GM23248 (cell line): Measurements from ENCODE around the gene ZDHHC16. TPM values are rescaled to one million over a fixed set of nuclear protein-coding genes. Genes with fewer than 3 reads are reported as not detected.

Source experiments
- DNase-seq: peaks from one replicate; pipeline ENCODE4 v3.0.0-alpha.2; 2015
- H2AFZ ChIP-seq: fragments of 200-600 bp; sonication (generic); 2 replicates; pipeline ENCODE4 v1.6.1; 2016; ENCODE audit warnings: antibody characterized with exemption
- H3F3A ChIP-seq: fragments of 200-600 bp; sonication (generic); 2 replicates; pipeline ENCODE4 v1.6.1; 2016; ENCODE audit warnings: mild to moderate bottlenecking, antibody characterized with exemption, mixed run types; ENCODE audit not compliant: insufficient read depth
- H3K27ac ChIP-seq: fragments of 200-600 bp; sonication (generic); 2 replicates; pipeline ENCODE4 v1.5.1; 2016; ENCODE audit warnings: mild to moderate bottlenecking
- H3K27me3 ChIP-seq: fragments of 200-600 bp; sonication (generic); replicated peaks from 2 replicates; pipeline ENCODE4 v1.6.1; 2016; ENCODE audit warnings: mild to moderate bottlenecking; ENCODE audit not compliant: insufficient read depth
- H3K36me3 ChIP-seq: fragments of 200-600 bp; sonication (generic); 2 replicates; pipeline ENCODE4 v1.6.1; 2016; ENCODE audit warnings: low read depth, mild to moderate bottlenecking
- H3K4me1 ChIP-seq: fragments of 200-600 bp; sonication (generic); 2 replicates; pipeline ENCODE4 v1.6.1; 2016; ENCODE audit warnings: mild to moderate bottlenecking; ENCODE audit not compliant: insufficient read depth
- H3K4me2 ChIP-seq: fragments of 200-600 bp; sonication (generic); one replicate; pipeline ENCODE4 v1.6.1; 2016; ENCODE audit warnings: mild to moderate bottlenecking; ENCODE audit not compliant: unreplicated experiment
- H3K4me3 ChIP-seq: fragments of 200-600 bp; sonication (generic); 2 replicates; pipeline ENCODE4 v1.5.1; 2016; ENCODE audit warnings: mild to moderate bottlenecking
- H3K79me2 ChIP-seq: fragments of 200-600 bp; sonication (generic); 2 replicates; pipeline ENCODE4 v1.6.1; 2016; ENCODE audit warnings: mild to moderate bottlenecking; ENCODE audit not compliant: insufficient read depth
- H3K9ac ChIP-seq: fragments of 200-600 bp; sonication (generic); 2 replicates; pipeline ENCODE4 v1.6.1; 2016; ENCODE audit warnings: mild to moderate bottlenecking
- H3K9me2 ChIP-seq: fragments of 200-600 bp; sonication (generic); 2 replicates; pipeline ENCODE4 v1.6.1; 2016; ENCODE audit warnings: mixed run types, mild to moderate bottlenecking, moderate library complexity; ENCODE audit not compliant: insufficient read depth
- H3K9me3 ChIP-seq: fragments of 200-600 bp; sonication (generic); one replicate; pipeline ENCODE4 v1.6.1; 2017; ENCODE audit warnings: low read depth
- H4K20me1 ChIP-seq: fragments of 200-600 bp; sonication (generic); 2 replicates; pipeline ENCODE4 v1.6.0; 2016; ENCODE audit not compliant: insufficient read depth
- EZH2 ChIP-seq: fragments of 200-600 bp; sonication (generic); IDR thresholded peaks from 2 replicates; pipeline ENCODE4 v1.6.1; 2018; ENCODE audit warnings: antibody characterized with exemption, mild to moderate bottlenecking; ENCODE audit not compliant: insufficient read depth, poor library complexity, severe bottlenecking
- EZH2phosphoT487 ChIP-seq: fragments of 200-600 bp; sonication (generic); IDR thresholded peaks from 2 replicates; pipeline ENCODE4 v1.6.1; 2018; ENCODE audit warnings: antibody characterized with exemption, moderate library complexity, mild to moderate bottlenecking, low read depth; ENCODE audit not compliant: insufficient read depth
- WGBS, 2 experiments: methylation state at CpG; one replicate each; pipeline ENCODE4 v1.1.6; 2015 to 2017; ENCODE audit warnings: low lambda C conversion rate in 2 of 2, low coverage in 1 of 2; ENCODE audit errors: missing lambda C conversion rate in 2 of 2; 5-methylcytosine and 5-hydroxymethylcytosine counted together
- in situ Hi-C: fragments of 300-500 bp; cut with MboI; formaldehyde crosslinking; loops from 2 replicates; pipeline ENCODE4 v1.15.0; 2020
- polyA plus RNA-seq: library from polyadenylated mRNA; unstranded; fragments of >200 nt; fragmentation: Nextera tagmentation; extraction: Ambion mirVana; gene quantifications from 2 replicates; pipeline ENCODE4 v1.2.1, GENCODE V29; 2016
- total RNA-seq: library from RNA; depleted of rRNA; stranded (reverse); fragments of >200 nt; shearing (Covaris generic); gene quantifications from 2 replicates; pipeline ENCODE4 v1.2.3, GENCODE V29; 2014

Gene ZDHHC16
- total and polyA plus RNA-seq, 2 experiments from 2014 or later = 68.2 to 69.1 TPM

- Histone ChIP-seq H3K4me3 (no peak overlapping the region), H3K9ac (no peak overlapping the region), H3K79me2 (peaks cover 45% of the 10 kb centered on the region), H3K4me1 (0 out of 2 replicates have a peak, but pooled peaks cover under 1% of the 10 kb centered on the region), H3K36me3 (peaks cover 69% of the 10 kb centered on the region), H3K27ac (peak overlapping the region; percentile 32), H3K27me3 (no peaks in the 10 kb centered on the region), H3K9me3 (no peaks in the 10 kb centered on the region), H2AFZ (no peak overlapping the region), H3F3A (peaks cover 49% of the 10 kb centered on the region), H3K9me2 (no peaks in the 10 kb centered on the region), H4K20me1 (no peaks in the 10 kb centered on the region), H3K4me2 (no peak overlapping the region)
- TF ChIP-seq EZH2phosphoT487 = no peak
- TF ChIP-seq EZH2 = no peak
- 49 to 53% methylated on average over 5 of the region's 5 CpGs for WGBS, 2 experiments
- in situ Hi-C loops = no loop called here
- DNase-seq = no peak
Measured at GRCh38 chr10:97456034-97456685, 10.2 kb downstream of the ZDHHC16 start.

DNA sequence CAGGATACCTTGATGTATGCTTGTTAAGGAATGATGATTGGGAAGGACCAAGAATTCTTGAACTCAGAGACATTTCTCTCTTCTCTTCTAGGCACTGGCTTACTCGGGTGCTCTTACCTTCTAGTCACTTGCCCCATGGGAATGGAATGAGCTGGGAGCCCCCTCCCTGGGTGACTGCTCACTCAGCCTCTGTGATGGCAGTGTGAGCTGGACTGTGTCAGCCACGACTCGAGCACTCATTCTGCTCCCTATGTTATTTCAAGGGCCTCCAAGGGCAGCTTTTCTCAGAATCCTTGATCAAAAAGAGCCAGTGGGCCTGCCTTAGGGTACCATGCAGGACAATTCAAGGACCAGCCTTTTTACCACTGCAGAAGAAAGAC is 10.7 kb downstream of the ZDHHC16 start:
- Histone ChIP-seq H2AFZ (no peak overlapping the region), H3K9ac (no peak overlapping the region), H3K9me2 (no peaks in the 10 kb centered on the region), H3K36me3 (peaks cover 69% of the 10 kb centered on the region), H3K4me3 (no peak overlapping the region), H3K27ac (peak overlapping the region; percentile 32; the same call in 1 of the 2 replicates), H3K4me2 (no peak overlapping the region), H3K79me2 (peaks cover 40% of the 10 kb centered on the region), H4K20me1 (no peaks in the 10 kb centered on the region), H3K4me1 (no peaks in the 10 kb centered on the region), H3K9me3 (no peaks in the 10 kb centered on the region), H3K27me3 (no peaks in the 10 kb centered on the region), H3F3A (peaks cover 49% of the 10 kb centered on the region)
- WGBS, 2 experiments = 41 to 42% methylated on average over 3 of the region's 3 CpGs
- in situ Hi-C loops = no loop called here
- TF ChIP-seq EZH2phosphoT487 (no peak), EZH2 (no peak)
- no peak for DNase-seq

GRCh38 chr10:97459111-97459510 is 13.1 kb downstream of the ZDHHC16 start:
- no peak overlapping the region for H2AFZ ChIP-seq
- H3K79me2 ChIP-seq = peaks cover 19% of the 10 kb centered on the region
- no peak overlapping the region for H3K27ac ChIP-seq
- no peaks in the 10 kb centered on the region for H3K9me2 ChIP-seq
- H3K9ac ChIP-seq = no peak overlapping the region
- H3K4me2 ChIP-seq = no peak overlapping the region
- peaks cover 61% of the 10 kb centered on the region for H3K36me3 ChIP-seq
- H3K27me3 ChIP-seq = no peaks in the 10 kb centered on the region
- H4K20me1 ChIP-seq = 0 out of 2 replicates have a peak, but pooled peaks cover 3% of the 10 kb centered on the region
- no peak for DNase-seq
- no peak for TF ChIP-seq EZH2
- TF ChIP-seq EZH2phosphoT487 = no peak
- WGBS, 2 experiments = 89 to 94% methylated on average over 7 of the region's 7 CpGs
- no peaks in the 10 kb centered on the region for H3K9me3 ChIP-seq
- in situ Hi-C loops = no loop called here
- no peak overlapping the region for H3K4me3 ChIP-seq
- peaks cover 4% of the 10 kb centered on the region; the same call in 1 of the 2 replicates for H3K4me1 ChIP-seq
- peaks cover 66% of the 10 kb centered on the region for H3F3A ChIP-seq

DNA sequence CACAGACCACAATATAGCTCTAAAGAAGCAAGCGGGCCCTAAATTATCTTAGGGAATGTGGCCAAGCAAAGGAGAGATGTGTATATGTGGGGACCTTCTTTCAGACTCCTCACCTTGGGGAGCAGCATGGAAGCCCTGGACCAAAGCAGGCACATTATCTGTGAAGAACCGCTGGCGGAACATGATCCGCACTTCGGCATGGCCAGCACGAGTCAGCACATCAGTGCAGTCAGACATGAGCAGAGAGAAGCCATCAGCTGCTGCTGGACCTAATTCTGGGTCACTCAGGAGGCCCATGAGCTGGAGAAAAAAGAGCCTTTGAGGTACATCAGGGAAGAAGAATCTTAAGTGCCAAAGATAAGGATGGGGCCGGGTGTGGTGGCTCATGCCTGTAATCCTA is 14.0 kb downstream of the ZDHHC16 start:
- TF ChIP-seq EZH2phosphoT487 = no peak
- TF ChIP-seq EZH2 = no peak
- WGBS, 2 experiments = 68 to 70% methylated on average over 7 of the region's 7 CpGs
- no peaks in the 10 kb centered on the region for H3K9me3 ChIP-seq
- peaks cover 57% of the 10 kb centered on the region for H3K36me3 ChIP-seq
- peaks cover 10% of the 10 kb centered on the region for H3K79me2 ChIP-seq
- in situ Hi-C loops = no loop called here
- H3K4me3 ChIP-seq = no peak overlapping the region
- no peak overlapping the region for H3K9ac ChIP-seq
- peaks cover 8% of the 10 kb centered on the region; the same call in 1 of the 2 replicates for H3K4me1 ChIP-seq
- H4K20me1 ChIP-seq = 0 out of 2 replicates have a peak, but pooled peaks cover 4% of the 10 kb centered on the region
- no peak overlapping the region for H2AFZ ChIP-seq
- H3K27me3 ChIP-seq = no peaks in the 10 kb centered on the region
- DNase-seq = no peak
- H3K4me2 ChIP-seq = no peak overlapping the region
- H3F3A ChIP-seq = peaks cover 67% of the 10 kb centered on the region
- no peaks in the 10 kb centered on the region for H3K9me2 ChIP-seq
- no peak overlapping the region for H3K27ac ChIP-seq
